ENCODE results near the gene HOXC9.

HOXC9 gene

GRCh38 chr12:53976823-53977595 lies 23.0 kb upstream of the HOXC9 start:
- Histone ChIP-seq H3K27ac (ENCODE audit: insufficient read depth, low read depth, low read length, poor library complexity, severe bottlenecking) (no peak overlapping the region), H3K9me3 (ENCODE audit: control insufficient read depth, low read length) (no peaks in the 10 kb centered on the region), H3K27me3 (ENCODE audit: control insufficient read depth, insufficient read depth, low read length, poor library complexity, severe bottlenecking) (peaks cover 100% of the 10 kb centered on the region), H3K36me3 (ENCODE audit: control insufficient read depth, insufficient read depth, low read length) (no peaks in the 10 kb centered on the region), H3K4me3 (ENCODE audit: insufficient read depth, low read depth, low read length) (no peak overlapping the region), H3K4me1 (ENCODE audit: control insufficient read depth, insufficient read depth, low read length) (no peaks in the 10 kb centered on the region)
- 21 to 26% methylated on average over 7 to 9 of the region's 9 CpGs for WGBS, 2 experiments

- 16 to 17% methylated on average over 11 of the region's 11 CpGs for WGBS, 2 experiments
- H3K4me1 ChIP-seq (ENCODE audit: control insufficient read depth, insufficient read depth, low read length) = no peaks in the 10 kb centered on the region
- H3K27me3 ChIP-seq (ENCODE audit: control insufficient read depth, insufficient read depth, low read length, poor library complexity, severe bottlenecking) = peaks cover 100% of the 10 kb centered on the region
- H3K4me3 ChIP-seq (ENCODE audit: insufficient read depth, low read depth, low read length) = no peak overlapping the region
- H3K9me3 ChIP-seq (ENCODE audit: control insufficient read depth, low read length) = no peaks in the 10 kb centered on the region
- no peaks in the 10 kb centered on the region for H3K36me3 ChIP-seq (ENCODE audit: control insufficient read depth, insufficient read depth, low read length)
- H3K27ac ChIP-seq (ENCODE audit: insufficient read depth, low read depth, low read length, poor library complexity, severe bottlenecking) = no peak overlapping the region
These were observed 22.1 kb upstream of the HOXC9 start for GRCh38 chr12:53977596-53978445.

GRCh38 chr12:53978477-53979356 lies 21.2 kb upstream of the HOXC9 start:
- Histone ChIP-seq H3K9me3 (ENCODE audit: control insufficient read depth, low read length) (no peaks in the 10 kb centered on the region), H3K4me1 (ENCODE audit: control insufficient read depth, insufficient read depth, low read length) (no peaks in the 10 kb centered on the region), H3K27me3 (ENCODE audit: control insufficient read depth, insufficient read depth, low read length, poor library complexity, severe bottlenecking) (peaks cover 100% of the 10 kb centered on the region), H3K27ac (ENCODE audit: insufficient read depth, low read depth, low read length, poor library complexity, severe bottlenecking) (no peak overlapping the region), H3K4me3 (ENCODE audit: insufficient read depth, low read depth, low read length) (no peak overlapping the region), H3K36me3 (ENCODE audit: control insufficient read depth, insufficient read depth, low read length) (no peaks in the 10 kb centered on the region)
- 15 to 21% methylated on average over 14 of the region's 15 CpGs for WGBS, 2 experiments

- Histone ChIP-seq H3K27me3 (ENCODE audit: control insufficient read depth, insufficient read depth, low read length, poor library complexity, severe bottlenecking) (peaks cover 100% of the 10 kb centered on the region), H3K36me3 (ENCODE audit: control insufficient read depth, insufficient read depth, low read length) (no peaks in the 10 kb centered on the region), H3K27ac (ENCODE audit: insufficient read depth, low read depth, low read length, poor library complexity, severe bottlenecking) (no peak overlapping the region), H3K4me1 (ENCODE audit: control insufficient read depth, insufficient read depth, low read length) (no peaks in the 10 kb centered on the region), H3K9me3 (ENCODE audit: control insufficient read depth, low read length) (no peaks in the 10 kb centered on the region), H3K4me3 (ENCODE audit: insufficient read depth, low read depth, low read length) (no peak overlapping the region)
- 25 to 34% methylated on average over 7 of the region's 7 CpGs for WGBS, 2 experiments
These were observed 19.7 kb upstream of the HOXC9 start for GRCh38 chr12:53980104-53980801.

- Histone ChIP-seq H3K27me3 (ENCODE audit: control insufficient read depth, insufficient read depth, low read length, poor library complexity, severe bottlenecking) (peaks cover 100% of the 10 kb centered on the region), H3K9me3 (ENCODE audit: control insufficient read depth, low read length) (no peaks in the 10 kb centered on the region), H3K4me3 (ENCODE audit: insufficient read depth, low read depth, low read length) (no peak overlapping the region), H3K27ac (ENCODE audit: insufficient read depth, low read depth, low read length, poor library complexity, severe bottlenecking) (no peak overlapping the region), H3K36me3 (ENCODE audit: control insufficient read depth, insufficient read depth, low read length) (no peaks in the 10 kb centered on the region), H3K4me1 (ENCODE audit: control insufficient read depth, insufficient read depth, low read length) (no peaks in the 10 kb centered on the region)
- 42 to 45% methylated on average over 15 of the region's 15 CpGs for WGBS, 2 experiments
These were observed 19.0 kb upstream of the HOXC9 start for GRCh38 chr12:53980802-53981496.

GRCh38 chr12:53981634-53982565 lies 18.1 kb upstream of the HOXC9 start:
- H3K27ac ChIP-seq (ENCODE audit: insufficient read depth, low read depth, low read length, poor library complexity, severe bottlenecking) = no peak overlapping the region
- no peaks in the 10 kb centered on the region for H3K4me1 ChIP-seq (ENCODE audit: control insufficient read depth, insufficient read depth, low read length)
- H3K9me3 ChIP-seq (ENCODE audit: control insufficient read depth, low read length) = no peaks in the 10 kb centered on the region
- no peak overlapping the region for H3K4me3 ChIP-seq (ENCODE audit: insufficient read depth, low read depth, low read length)
- peaks cover 100% of the 10 kb centered on the region for H3K27me3 ChIP-seq (ENCODE audit: control insufficient read depth, insufficient read depth, low read length, poor library complexity, severe bottlenecking)
- no peaks in the 10 kb centered on the region for H3K36me3 ChIP-seq (ENCODE audit: control insufficient read depth, insufficient read depth, low read length)
- WGBS, 2 experiments = 11 to 15% methylated on average over 30 of the region's 30 CpGs

- H3K27me3 ChIP-seq (ENCODE audit: control insufficient read depth, insufficient read depth, low read length, poor library complexity, severe bottlenecking) = peaks cover 100% of the 10 kb centered on the region
- no peak overlapping the region for H3K27ac ChIP-seq (ENCODE audit: insufficient read depth, low read depth, low read length, poor library complexity, severe bottlenecking)
- H3K9me3 ChIP-seq (ENCODE audit: control insufficient read depth, low read length) = no peaks in the 10 kb centered on the region
- no peak overlapping the region for H3K4me3 ChIP-seq (ENCODE audit: insufficient read depth, low read depth, low read length)
- 39 to 43% methylated on average over 26 of the region's 26 CpGs for WGBS, 2 experiments
- H3K36me3 ChIP-seq (ENCODE audit: control insufficient read depth, insufficient read depth, low read length) = no peaks in the 10 kb centered on the region
- H3K4me1 ChIP-seq (ENCODE audit: control insufficient read depth, insufficient read depth, low read length) = no peaks in the 10 kb centered on the region
These were observed 17.1 kb upstream of the HOXC9 start for GRCh38 chr12:53982648-53983567.

GRCh38 chr12:53983568-53983949 lies 16.4 kb upstream of the HOXC9 start:
- Histone ChIP-seq H3K4me1 (ENCODE audit: control insufficient read depth, insufficient read depth, low read length) (no peaks in the 10 kb centered on the region), H3K27me3 (ENCODE audit: control insufficient read depth, insufficient read depth, low read length, poor library complexity, severe bottlenecking) (peaks cover 100% of the 10 kb centered on the region), H3K9me3 (ENCODE audit: control insufficient read depth, low read length) (no peaks in the 10 kb centered on the region), H3K36me3 (ENCODE audit: control insufficient read depth, insufficient read depth, low read length) (no peaks in the 10 kb centered on the region), H3K4me3 (ENCODE audit: insufficient read depth, low read depth, low read length) (no peak overlapping the region), H3K27ac (ENCODE audit: insufficient read depth, low read depth, low read length, poor library complexity, severe bottlenecking) (no peak overlapping the region)
- 33 to 40% methylated on average over 17 of the region's 17 CpGs for WGBS, 2 experiments

Data from ectodermal cell (in vitro differentiated cells).